GM10266 (cell line): ENCODE measurements around the gene PLEKHF1.

ENCODE experiments used
- DNase-seq: peaks from one replicate; pipeline ENCODE4 v3.0.0; 2012; ENCODE audit errors: extremely low spot score
- TF ChIP-seq, protein P1 (sequence below): IDR thresholded peaks from 2 replicates; pipeline ENCODE4 v1.5.1; 2012; ENCODE audit warnings: mild to moderate bottlenecking, low read depth; ENCODE audit not compliant: control insufficient read depth, insufficient read depth; ENCODE audit errors: missing control alignments

Gene PLEKHF1

GRCh38 chr19:29675120-29675649 lies 9.9 kb downstream of the PLEKHF1 start:
- TF ChIP-seq, protein P1, sequence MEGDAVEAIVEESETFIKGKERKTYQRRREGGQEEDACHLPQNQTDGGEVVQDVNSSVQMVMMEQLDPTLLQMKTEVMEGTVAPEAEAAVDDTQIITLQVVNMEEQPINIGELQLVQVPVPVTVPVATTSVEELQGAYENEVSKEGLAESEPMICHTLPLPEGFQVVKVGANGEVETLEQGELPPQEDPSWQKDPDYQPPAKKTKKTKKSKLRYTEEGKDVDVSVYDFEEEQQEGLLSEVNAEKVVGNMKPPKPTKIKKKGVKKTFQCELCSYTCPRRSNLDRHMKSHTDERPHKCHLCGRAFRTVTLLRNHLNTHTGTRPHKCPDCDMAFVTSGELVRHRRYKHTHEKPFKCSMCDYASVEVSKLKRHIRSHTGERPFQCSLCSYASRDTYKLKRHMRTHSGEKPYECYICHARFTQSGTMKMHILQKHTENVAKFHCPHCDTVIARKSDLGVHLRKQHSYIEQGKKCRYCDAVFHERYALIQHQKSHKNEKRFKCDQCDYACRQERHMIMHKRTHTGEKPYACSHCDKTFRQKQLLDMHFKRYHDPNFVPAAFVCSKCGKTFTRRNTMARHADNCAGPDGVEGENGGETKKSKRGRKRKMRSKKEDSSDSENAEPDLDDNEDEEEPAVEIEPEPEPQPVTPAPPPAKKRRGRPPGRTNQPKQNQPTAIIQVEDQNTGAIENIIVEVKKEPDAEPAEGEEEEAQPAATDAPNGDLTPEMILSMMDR, result no peak
- DNase-seq, result no peak

GRCh38 chr19:29675650-29676186 lies 10.5 kb downstream of the PLEKHF1 start:
- TF ChIP-seq, protein P1, result no peak
- DNase-seq, result no peak

- no peak for DNase-seq
- TF ChIP-seq, protein P1, result no peak
These were observed 11.3 kb downstream of the PLEKHF1 start for GRCh38 chr19:29676586-29676985.

- DNase-seq, result no peak
- TF ChIP-seq, protein P1, result no peak
These were observed 11.9 kb downstream of the PLEKHF1 start for GRCh38 chr19:29677001-29677817.

DNA sequence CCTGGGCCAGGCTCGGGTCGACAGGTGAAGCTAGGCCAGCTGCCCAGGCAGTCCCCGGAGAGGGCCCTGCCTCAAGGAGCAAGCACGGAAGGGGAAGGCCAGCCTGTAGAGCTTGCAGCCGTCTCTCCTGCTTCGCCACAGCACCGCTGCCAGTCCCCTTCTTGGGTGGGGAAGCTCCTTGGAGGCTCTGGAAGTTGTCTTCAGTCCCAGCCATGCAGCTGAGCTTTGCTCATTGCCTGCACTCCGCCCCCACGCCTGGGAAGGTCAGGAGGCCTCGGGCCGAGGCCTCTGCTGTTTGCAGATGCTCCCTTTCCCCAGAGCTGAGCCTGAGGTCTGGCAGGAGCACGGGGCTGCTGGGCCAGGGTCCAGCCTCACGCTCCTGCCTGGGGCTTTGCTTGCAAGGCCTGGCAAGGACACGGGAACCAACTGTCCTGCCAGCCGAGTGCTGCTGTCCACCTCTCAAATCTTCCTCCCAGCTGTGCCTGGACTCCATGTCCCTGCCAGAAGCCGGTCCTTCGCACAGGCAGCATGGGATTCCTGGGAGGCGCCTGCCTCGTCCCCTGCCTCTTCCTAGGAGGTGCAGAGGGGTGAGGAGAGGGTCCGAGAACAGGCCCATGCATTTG lies 13.3 kb downstream of the PLEKHF1 start:
- TF ChIP-seq, protein P1, result no peak
- DNase-seq, result no peak

GRCh38 chr19:29679598-29680210 lies 14.4 kb downstream of the PLEKHF1 start:
- DNase-seq, result no peak
- TF ChIP-seq, protein P1, result no peak
